H1 (cell line): ENCODE measurements around the gene RHOH. TPM values are rescaled to one million over a fixed set of nuclear protein-coding genes. Genes with fewer than 3 reads are reported as not detected.

Experiments used
- CTCF ChIA-PET: fragments of 300-600 bp; sonication (Branson Sonifier 250); formaldehyde crosslinking; loops from one replicate; lab custom pipeline; 2021; ENCODE audit not compliant: partially characterized antibody; lab: Charles Lee
- POLR2A ChIA-PET: fragments of 300-600 bp; sonication (Branson Sonifier 250); formaldehyde crosslinking; loops from one replicate; lab custom pipeline; 2021; ENCODE audit warnings: inconsistent platforms; ENCODE audit not compliant: partially characterized antibody; lab: Charles Lee
- DNase-seq, 2 experiments: peaks; one replicate each; pipeline versions ENCODE4 v3.0.0 to v3.0.0-alpha.2; 2010 to 2022; ENCODE audit warnings: low spot score in 2 of 2, low read depth in 1 of 2, mixed read lengths in 1 of 2
- FAIRE-seq: peaks from 2 replicates; lab custom pipeline; 2011; peaks lifted over from hg19 to GRCh38; lab: Jason Lieb, UNC
- H2AFZ ChIP-seq: 2 replicates; pipeline ENCODE4 v1.8.1; 2012; ENCODE audit warnings: low read length, inconsistent platforms
- H2AK5ac ChIP-seq: 2 replicates; pipeline ENCODE4 v1.6.1; 2013; ENCODE audit warnings: low read depth, low read length
- H2BK120ac ChIP-seq: replicated peaks from 2 replicates; pipeline ENCODE3; 2013; ENCODE audit warnings: low read depth, low read length, inconsistent platforms
- H2BK12ac ChIP-seq: 2 replicates; pipeline ENCODE4 v1.6.1; 2013; ENCODE audit warnings: low read depth, low read length
- H2BK15ac ChIP-seq: 2 replicates; pipeline ENCODE4 v1.6.1; 2013; ENCODE audit warnings: low read length
- H2BK20ac ChIP-seq: 2 replicates; pipeline ENCODE4 v1.6.1; 2013; ENCODE audit warnings: low read length
- H2BK5ac ChIP-seq: 2 replicates; pipeline ENCODE4 v1.6.1; 2013; ENCODE audit warnings: low read depth, low read length
- H3K14ac ChIP-seq: 2 replicates; pipeline ENCODE4 v1.6.1; 2013; ENCODE audit warnings: inconsistent platforms; ENCODE audit not compliant: insufficient read length
- H3K18ac ChIP-seq: 2 replicates; pipeline ENCODE4 v1.6.1; 2013; ENCODE audit warnings: low read length; ENCODE audit errors: extremely low read depth
- H3K23ac ChIP-seq: 2 replicates; pipeline ENCODE4 v1.6.1; 2013; ENCODE audit warnings: inconsistent platforms; ENCODE audit not compliant: insufficient read length
- H3K23me2 ChIP-seq: 2 replicates; pipeline ENCODE4 v1.6.1; 2013; ENCODE audit warnings: low read depth, low read length
- H3K27ac ChIP-seq: 2 replicates; pipeline ENCODE4 v1.6.1; 2011; ENCODE audit warnings: low read depth, low read length, inconsistent platforms
- H3K27me3 ChIP-seq, 4 experiments: replicated peaks in 1 of 4; 1 replicate in 1 of 4; 2 replicates in 3 of 4; pipeline versions ENCODE4 v1.6.1 to v1.8.1; 2011 to 2013; ENCODE audit warnings: low read length in 3 of 4, mild to moderate bottlenecking in 3 of 4, inconsistent platforms in 2 of 4, mixed read lengths in 2 of 4, moderate library complexity in 1 of 4; ENCODE audit not compliant: control insufficient read depth in 3 of 4, insufficient read depth in 3 of 4; ENCODE audit errors: extremely low read depth in 1 of 4
- H3K36me3 ChIP-seq, 4 experiments: 2 replicates each; pipeline versions ENCODE4 v1.6.1 to v1.8.1; 2011 to 2013; ENCODE audit warnings: mild to moderate bottlenecking in 4 of 4, low read length in 3 of 4, moderate library complexity in 2 of 4, control low read depth in 1 of 4, inconsistent platforms in 1 of 4; ENCODE audit not compliant: insufficient read depth in 4 of 4, control insufficient read depth in 2 of 4
- H3K4ac ChIP-seq: replicated peaks from 2 replicates; pipeline ENCODE3; 2013; ENCODE audit warnings: low read length, low read depth, mixed read lengths, inconsistent platforms; ENCODE audit not compliant: insufficient read length
- H3K4me1 ChIP-seq, 4 experiments: replicated peaks in 1 of 4; 1 replicate in 1 of 4; 2 replicates in 3 of 4; pipeline versions ENCODE4 v1.6.1 to v1.8.1; 2011 to 2013; ENCODE audit warnings: low read length in 3 of 4, inconsistent platforms in 2 of 4, mixed read lengths in 1 of 4; ENCODE audit not compliant: insufficient read depth in 4 of 4, control insufficient read depth in 3 of 4
- H3K4me2 ChIP-seq, 2 experiments: 2 replicates each; pipeline versions ENCODE4 v1.6.1 to v1.8.1; 2011 to 2013; ENCODE audit warnings: low read depth in 2 of 2, low read length in 2 of 2, control low read depth in 1 of 2, inconsistent platforms in 1 of 2, mild to moderate bottlenecking in 1 of 2; ENCODE audit not compliant: insufficient read depth in 1 of 2
- H3K4me3 ChIP-seq, 4 experiments: fragments of 200-600, 300-600 bp in 1 of 4; sonication (generic), shearing (Covaris generic), sonication (Bioruptor Twin) in 1 of 4; 2 replicates each; pipeline versions ENCODE4 v1.5.1 to v1.8.1; 2011 to 2016; ENCODE audit warnings: low read length in 4 of 4, low read depth in 3 of 4, control low read depth in 2 of 4, inconsistent platforms in 2 of 4, mild to moderate bottlenecking in 2 of 4, mixed read lengths in 1 of 4, moderate library complexity in 1 of 4; ENCODE audit not compliant: insufficient read depth in 2 of 4; ENCODE audit errors: extremely low read depth in 1 of 4
- H3K56ac ChIP-seq: replicated peaks from 2 replicates; pipeline ENCODE3; 2013; ENCODE audit warnings: low read depth, mild to moderate bottlenecking, mixed read lengths, low read length, inconsistent platforms; ENCODE audit not compliant: insufficient read length
- H3K79me1 ChIP-seq: 2 replicates; pipeline ENCODE4 v1.6.1; 2013; ENCODE audit warnings: low read depth, low read length, control low read depth
- H3K79me2 ChIP-seq, 2 experiments: 2 replicates each; pipeline versions ENCODE4 v1.6.1 to v1.8.1; 2012 to 2013; ENCODE audit warnings: low read length in 2 of 2, mild to moderate bottlenecking in 2 of 2, inconsistent platforms in 1 of 2; ENCODE audit not compliant: insufficient read depth in 2 of 2, control insufficient read depth in 1 of 2
- H3K9ac ChIP-seq, 4 experiments: replicated peaks in 1 of 4; 1 replicate in 1 of 4; 2 replicates in 3 of 4; pipeline versions ENCODE4 v1.6.1 to v1.8.1; 2011 to 2013; ENCODE audit warnings: low read depth in 3 of 4, low read length in 3 of 4, control low read depth in 2 of 4, mild to moderate bottlenecking in 2 of 4, moderate library complexity in 2 of 4, inconsistent platforms in 1 of 4; ENCODE audit errors: extremely low read depth in 1 of 4
- H3K9me3 ChIP-seq, 2 experiments: 2 replicates each; pipeline versions ENCODE4 v1.6.1 to v1.8.1; 2012 to 2013; ENCODE audit warnings: mild to moderate bottlenecking in 2 of 2, moderate library complexity in 2 of 2, control low read depth in 1 of 2, inconsistent platforms in 1 of 2, low read depth in 1 of 2, low read length in 1 of 2, mixed read lengths in 1 of 2; ENCODE audit not compliant: insufficient read depth in 2 of 2
- H4K20me1 ChIP-seq, 2 experiments: replicated peaks in 1 of 2; 2 replicates each; pipeline versions ENCODE3 to v1.8.1; 2011 to 2013; ENCODE audit warnings: inconsistent platforms in 2 of 2, low read length in 2 of 2, mild to moderate bottlenecking in 1 of 2; ENCODE audit not compliant: insufficient read depth in 2 of 2, control insufficient read depth in 1 of 2
- H4K5ac ChIP-seq: 2 replicates; pipeline ENCODE4 v1.6.1; 2013; ENCODE audit warnings: low read length, low read depth, mixed read lengths, inconsistent platforms; ENCODE audit not compliant: insufficient read length
- H4K8ac ChIP-seq: 2 replicates; pipeline ENCODE4 v1.8.0; 2013; ENCODE audit warnings: mild to moderate bottlenecking, moderate library complexity, low read length, inconsistent platforms; ENCODE audit not compliant: insufficient read depth; ENCODE audit errors: extremely low read depth
- H4K91ac ChIP-seq: replicated peaks from 2 replicates; pipeline ENCODE3; 2013; ENCODE audit warnings: low read length, mixed read lengths, inconsistent platforms; ENCODE audit not compliant: insufficient read length
- BACH1 ChIP-seq: IDR thresholded peaks from 2 replicates; pipeline ENCODE4 v1.6.1; 2012; ENCODE audit warnings: low read length, improper control_type of control experiment
- BRCA1 ChIP-seq: IDR thresholded peaks from 2 replicates; pipeline ENCODE4 v1.6.1; 2012; ENCODE audit warnings: low read depth, low read length, improper control_type of control experiment
- GABPA ChIP-seq: IDR thresholded peaks from 2 replicates; pipeline ENCODE4 v1.6.1; 2011; ENCODE audit warnings: mild to moderate bottlenecking, low read length, moderate library complexity, borderline replicate concordance; ENCODE audit not compliant: insufficient read depth
- HDAC2 ChIP-seq, 2 experiments: fragments of 300-600 bp in 1 of 2; sonication (generic) in 1 of 2; IDR thresholded peaks; 2 replicates each; pipeline ENCODE4 v1.6.1; 2011 to 2012; ENCODE audit warnings: low read depth in 2 of 2, low read length in 2 of 2, mild to moderate bottlenecking in 2 of 2, moderate library complexity in 2 of 2, borderline replicate concordance in 1 of 2, inconsistent platforms in 1 of 2
- JUN ChIP-seq: IDR thresholded peaks from 2 replicates; pipeline ENCODE4 v1.6.1; 2011; ENCODE audit warnings: low read depth, mild to moderate bottlenecking, improper control_type of control experiment, low read length
- KDM5A ChIP-seq: fragments of 200-600 bp; IDR thresholded peaks from 2 replicates; pipeline ENCODE4 v1.7.1; 2012; ENCODE audit warnings: mild to moderate bottlenecking, low read length, inconsistent platforms, mixed read lengths
- RNF2 ChIP-seq: fragments of 200-900, 300-1000 bp; sonication (generic); IDR thresholded peaks from 2 replicates; pipeline ENCODE4 v1.7.1; 2016; ENCODE audit warnings: borderline replicate concordance, low read depth, mild to moderate bottlenecking, antibody characterized with exemption, low read length; ENCODE audit not compliant: poor library complexity, severe bottlenecking; ENCODE audit errors: missing control alignments
- SAP30 ChIP-seq: fragments of 300-600 bp; sonication (generic); IDR thresholded peaks from 2 replicates; pipeline ENCODE4 v1.7.1; 2012; ENCODE audit warnings: low read length, moderate library complexity, mild to moderate bottlenecking, inconsistent platforms; ENCODE audit not compliant: insufficient read depth, insufficient replicate concordance
- SIN3A ChIP-seq, 2 experiments: IDR thresholded peaks in 1 of 2; conservative IDR thresholded peaks in 1 of 2; 2 replicates each; pipeline ENCODE4 v1.6.1; 2011 to 2012; ENCODE audit warnings: low read length in 2 of 2, improper control_type of control experiment in 1 of 2, low read depth in 1 of 2, mild to moderate bottlenecking in 1 of 2
- SIRT6 ChIP-seq: IDR thresholded peaks from one replicate; pipeline ENCODE4 v1.7.1; 2012; ENCODE audit warnings: low read length, inconsistent platforms
- WGBS, 2 experiments: shearing (Covaris generic) in 1 of 2; methylation state at CpG; one replicate each; pipeline versions ENCODE4 v1.1.6 to v1.1.7; 2013 to 2015; ENCODE audit warnings: low lambda C conversion rate in 2 of 2, mixed read lengths in 2 of 2, inconsistent platforms in 1 of 2, low coverage in 1 of 2, missing lambda C conversion rate in 1 of 2; ENCODE audit not compliant: insufficient replicate concordance in 2 of 2, insufficient coverage in 1 of 2, insufficient read length in 1 of 2; ENCODE audit errors: extremely low coverage in 1 of 2, missing lambda C conversion rate in 1 of 2; 5-methylcytosine and 5-hydroxymethylcytosine counted together
- polyA plus RNA-seq, 7 experiments: library from polyadenylated mRNA; depleted of rRNA in 3 of 7; stranded (reverse) in 5 of 7; unstranded in 2 of 7; fragments of >200 nt in 5 of 7; fragments of 200-250 nt in 2 of 7; gene quantifications; 1 replicate in 5 of 7; 2 replicates in 1 of 7; 4 replicates in 1 of 7; pipeline versions ENCODE4 v1.2.1 to v1.2.3, GENCODE V29; 2011 to 2013; ENCODE audit warnings: missing spikeins in 2 of 7, mixed read lengths in 2 of 7
- total RNA-seq: library from RNA; stranded (reverse); fragmentation: NEBNext Ultra II Directional; extraction: Animal tissue kit (Norgen Biotek cat#: 25700); gene quantifications from 2 replicates; pipeline ENCODE4 v1.2.1, GENCODE V29; 2021

RHOH gene
- total and polyA plus RNA-seq, 2 of the 8 experiments (the other 6 are each of a cell fraction or from before 2014, with no cell fraction given): 5.9 to 6.9 TPM

DNA sequence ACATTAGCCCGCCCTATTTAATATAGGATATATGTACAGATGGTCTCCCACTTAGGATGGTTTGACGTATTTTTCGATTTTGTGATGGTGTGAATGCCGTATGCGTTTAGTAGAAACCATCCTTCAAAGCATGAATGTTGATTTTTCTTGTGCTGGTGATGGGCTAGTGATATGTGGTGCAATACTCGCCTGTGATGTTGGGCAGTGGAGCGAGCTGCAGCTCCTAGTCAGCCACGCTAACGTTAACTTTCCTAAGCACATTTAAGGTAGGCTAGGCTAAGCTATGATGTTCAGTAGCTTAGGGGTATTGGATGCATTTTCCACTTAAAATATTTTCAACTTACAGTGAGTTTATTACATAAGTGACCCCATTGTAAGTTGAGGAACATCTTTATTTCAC is 36.6 kb upstream of the RHOH start:
- 0 out of 2 replicates have a peak overlapping the region, but pooled peaks have one; percentile 45 for H2BK5ac ChIP-seq
- no peak overlapping the region for H3K9ac ChIP-seq
- H3K23ac ChIP-seq: no peak overlapping the region
- no peaks in the 10 kb centered on the region for H3K9me3 ChIP-seq
- H3K4me2 ChIP-seq: no peak overlapping the region
- peaks cover 0 to 4% (median 0%) of the 10 kb centered on the region in 4 experiments; a peak in 1 of 7 replicates for H3K4me1 ChIP-seq
- no peak for TF ChIP-seq BACH1
- no peak for TF ChIP-seq SIRT6
- no peak for TF ChIP-seq BRCA1
- TF ChIP-seq GABPA: no peak
- no peak for TF ChIP-seq SAP30
- TF ChIP-seq SIN3A (conservative IDR thresholded peaks at IDR 0.05 in 1 of 2, IDR thresholded peaks at IDR 0.05 in 1 of 2; ENCODE audit: low read depth in 1 of 2, low read length in 2 of 2): no peak
- TF ChIP-seq KDM5A: no peak
- TF ChIP-seq RNF2: no peak
- no peak for TF ChIP-seq JUN
- TF ChIP-seq HDAC2 (IDR thresholded peaks at IDR 0.05; ENCODE audit: borderline replicate concordance in 1 of 2, low read depth in 2 of 2, low read length in 2 of 2): no peak
- no peak overlapping the region for H3K56ac ChIP-seq
- H2BK20ac ChIP-seq: no peak overlapping the region
- no peak overlapping the region for H2BK15ac ChIP-seq
- no peaks in the 10 kb centered on the region for H3K79me1 ChIP-seq
- H3K23me2 ChIP-seq: no peaks in the 10 kb centered on the region; the same call in 1 of the 2 replicates
- H2BK120ac ChIP-seq: no peak overlapping the region
- H3K36me3 ChIP-seq: no peaks in the 10 kb centered on the region; a peak in 1 of 8 replicates
- no peak overlapping the region for H4K8ac ChIP-seq
- H2AK5ac ChIP-seq: no peak overlapping the region
- WGBS, 2 experiments: 84% methylated on average over 9 of the region's 9 CpGs; no CpG with 5 or more reads in 1 of the 2 experiments
- no peak overlapping the region for H3K4me3 ChIP-seq
- POLR2A ChIA-PET: no interaction called here
- H2BK12ac ChIP-seq: no peak overlapping the region
- H3K27ac ChIP-seq: no peak overlapping the region
- FAIRE-seq (no peak), DNase-seq (no peak)
- no peak overlapping the region for H3K14ac ChIP-seq
- no peaks in the 10 kb centered on the region for H3K79me2 ChIP-seq
- no peaks in the 10 kb centered on the region for H4K20me1 ChIP-seq
- CTCF ChIA-PET: interaction anchor here (1.2 to 1.8 kb wide), 2 partner anchors 11 to 24 kb away, joined by 4 to 5 read pairs; no protein-coding TSS in a partner anchor
- H4K91ac ChIP-seq: no peak overlapping the region
- H3K4ac ChIP-seq: no peak overlapping the region
- H2AFZ ChIP-seq: no peak overlapping the region
- no peak overlapping the region for H3K18ac ChIP-seq
- H4K5ac ChIP-seq: no peak overlapping the region
- H3K27me3 ChIP-seq: no peaks in the 10 kb centered on the region
